ENCODE data around the gene ARHGEF35. TPM values are rescaled to one million over a fixed set of nuclear protein-coding genes. Genes with fewer than 3 reads are reported as not detected.

The ARHGEF35 gene
- total RNA-seq, 1 donor from 2014 or later: 2.8 TPM

- DNase-seq: no peak
- Mint-ChIP-seq H3K36me3 (ENCODE audit: low read depth) (peaks cover 2% of the 10 kb centered on the region), H3K9me3 (peaks cover 18% of the 10 kb centered on the region), H3K27ac (no peak overlapping the region), H3K4me1 (no peaks in the 10 kb centered on the region), H3K27me3 (peaks cover 5% of the 10 kb centered on the region), H3K4me3 (no peak overlapping the region)
- intact Hi-C loops (cut with micrococcal nuclease): no loop called here
Observed at GRCh38 chr7:144144426-144144825, 51.2 kb downstream of the ARHGEF35 start.

- Mint-ChIP-seq H3K4me3 (no peak overlapping the region), H3K27ac (no peak overlapping the region), H3K4me1 (no peaks in the 10 kb centered on the region), H3K36me3 (ENCODE audit: low read depth) (no peaks in the 10 kb centered on the region), H3K27me3 (peaks cover 9% of the 10 kb centered on the region), H3K9me3 (peaks cover 3% of the 10 kb centered on the region)
- no peak for DNase-seq
- intact Hi-C loops (cut with micrococcal nuclease): no loop called here
Observed at GRCh38 chr7:144142187-144142586, 53.4 kb downstream of the ARHGEF35 start.

GRCh38 chr7:144137501-144137900 is 58.1 kb downstream of the ARHGEF35 start:
- Mint-ChIP-seq H3K27ac (no peak overlapping the region), H3K36me3 (ENCODE audit: low read depth) (no peaks in the 10 kb centered on the region), H3K27me3 (peaks cover 10% of the 10 kb centered on the region), H3K9me3 (no peaks in the 10 kb centered on the region), H3K4me1 (no peaks in the 10 kb centered on the region), H3K4me3 (no peak overlapping the region)
- DNase-seq: no peak
- intact Hi-C loops (cut with micrococcal nuclease): no loop called here

Other genes starting within 250 kb of the ARHGEF35 start
- gene OR2F1, start 241.0 kb downstream of the ARHGEF35 start, total RNA-seq: not detected in 2 replicates
- not detected in 2 replicates for gene OR6B1, start 195.5 kb downstream of the ARHGEF35 start, total RNA-seq
- gene OR2A5, start 146.9 kb downstream of the ARHGEF35 start, total RNA-seq: not detected in 2 replicates
- not detected in 2 replicates for gene OR2A25, start 126.0 kb downstream of the ARHGEF35 start, total RNA-seq
- gene OR2A12, start 109.6 kb downstream of the ARHGEF35 start, total RNA-seq: not detected in 2 replicates
- not detected in 2 replicates for gene OR2A2, start 86.2 kb downstream of the ARHGEF35 start, total RNA-seq
- gene OR2A14, start 72.7 kb downstream of the ARHGEF35 start, total RNA-seq: not detected in 2 replicates
- 0.56 and 1.1 TPM in 2 replicates for gene CTAGE4, start 12.4 kb downstream of the ARHGEF35 start, total RNA-seq
- gene OR2A42, start 43.8 kb upstream of the ARHGEF35 start, total RNA-seq: not detected in 2 replicates
- 2.0 and 2.1 TPM in 2 replicates for gene OR2A7, start 69.0 kb upstream of the ARHGEF35 start, total RNA-seq
- gene CTAGE8, start 73.5 kb upstream of the ARHGEF35 start, total RNA-seq: 0.99 and 2.0 TPM in 2 replicates
- gene OR2A1, start 116.6 kb upstream of the ARHGEF35 start, total RNA-seq: not detected in 2 replicates
- 8.7 and 9.4 TPM in 2 replicates for gene ARHGEF5, start 159.6 kb upstream of the ARHGEF35 start, total RNA-seq
- not detected in 2 replicates for gene NOBOX, start 207.9 kb upstream of the ARHGEF35 start, total RNA-seq